Measurements from ENCODE around the gene CYP20A1.
"Not testable (repeated sequence)": the region's sequence is repeated elsewhere in the genome, so short reads cannot be mapped to it uniquely, and the experiment has no call there.

The CYP20A1 gene

GRCh38 chr2:203282101-203282500 is 43.3 kb downstream of the CYP20A1 start:
- DNase-seq: no peak

- no peak for DNase-seq
Measured at GRCh38 chr2:203286532-203286931, 47.7 kb downstream of the CYP20A1 start.

GRCh38 chr2:203301667-203302066 is 62.8 kb downstream of the CYP20A1 start:
- no peak for DNase-seq

GRCh38 chr2:203302586-203302985 is 63.8 kb downstream of the CYP20A1 start:
- not testable (repeated sequence) for DNase-seq

DNA sequence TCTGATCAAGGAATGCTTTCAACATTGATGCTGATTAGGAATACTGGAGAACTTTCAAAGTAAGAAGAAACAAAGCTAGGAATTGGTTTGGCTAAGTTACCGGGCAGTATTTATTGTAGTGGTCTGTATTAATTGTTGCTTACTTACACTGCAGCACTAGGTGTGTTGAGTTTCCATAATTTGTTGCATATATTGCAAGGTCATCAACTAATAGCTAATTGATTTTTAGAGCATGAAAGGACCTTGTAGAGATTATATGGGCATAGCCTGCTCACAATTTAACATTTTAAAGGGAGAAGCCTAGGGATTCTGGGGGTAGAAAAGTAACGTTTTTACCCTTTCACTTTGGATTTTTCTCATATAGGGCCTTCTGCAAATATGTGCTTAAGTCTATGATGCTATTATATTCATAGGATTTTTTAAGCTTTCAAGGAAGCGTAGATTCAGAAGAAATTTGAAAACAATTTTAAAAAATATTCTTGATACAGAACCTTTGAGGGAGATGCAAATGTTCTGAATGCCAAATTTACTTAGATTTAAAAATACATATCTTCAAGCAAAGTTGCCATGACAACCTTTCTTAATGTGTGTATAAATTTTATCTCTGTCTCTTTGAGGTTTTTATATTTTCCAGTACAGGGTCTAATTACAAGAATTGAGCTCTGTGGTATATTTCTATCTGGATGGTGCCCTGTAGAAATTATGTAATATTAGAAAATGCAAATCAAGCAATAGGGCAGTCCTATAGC is 72.0 kb downstream of the CYP20A1 start:
- DNase-seq: no peak

DNA sequence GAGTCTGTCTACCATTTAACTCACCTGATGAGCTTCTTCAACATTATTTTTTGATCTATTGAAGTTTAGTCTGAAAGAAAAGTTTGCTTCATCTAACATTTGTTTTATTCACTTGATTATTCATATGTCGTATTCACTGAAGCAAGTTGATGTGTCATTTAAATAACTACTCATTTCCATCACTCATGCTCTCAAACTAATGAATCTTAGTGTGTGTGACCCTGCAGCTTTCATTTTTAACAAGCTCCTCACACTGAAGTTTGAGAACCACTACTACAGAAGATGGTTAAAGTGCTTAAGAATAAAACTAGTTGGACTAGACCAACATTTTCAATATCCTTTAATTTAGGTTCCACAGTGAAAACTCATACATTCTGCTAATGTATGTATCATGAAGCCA is 87.5 kb downstream of the CYP20A1 start:
- no peak for DNase-seq

GRCh38 chr2:203327582-203327900 is 88.7 kb downstream of the CYP20A1 start:
- DNase-seq: no peak

DNA sequence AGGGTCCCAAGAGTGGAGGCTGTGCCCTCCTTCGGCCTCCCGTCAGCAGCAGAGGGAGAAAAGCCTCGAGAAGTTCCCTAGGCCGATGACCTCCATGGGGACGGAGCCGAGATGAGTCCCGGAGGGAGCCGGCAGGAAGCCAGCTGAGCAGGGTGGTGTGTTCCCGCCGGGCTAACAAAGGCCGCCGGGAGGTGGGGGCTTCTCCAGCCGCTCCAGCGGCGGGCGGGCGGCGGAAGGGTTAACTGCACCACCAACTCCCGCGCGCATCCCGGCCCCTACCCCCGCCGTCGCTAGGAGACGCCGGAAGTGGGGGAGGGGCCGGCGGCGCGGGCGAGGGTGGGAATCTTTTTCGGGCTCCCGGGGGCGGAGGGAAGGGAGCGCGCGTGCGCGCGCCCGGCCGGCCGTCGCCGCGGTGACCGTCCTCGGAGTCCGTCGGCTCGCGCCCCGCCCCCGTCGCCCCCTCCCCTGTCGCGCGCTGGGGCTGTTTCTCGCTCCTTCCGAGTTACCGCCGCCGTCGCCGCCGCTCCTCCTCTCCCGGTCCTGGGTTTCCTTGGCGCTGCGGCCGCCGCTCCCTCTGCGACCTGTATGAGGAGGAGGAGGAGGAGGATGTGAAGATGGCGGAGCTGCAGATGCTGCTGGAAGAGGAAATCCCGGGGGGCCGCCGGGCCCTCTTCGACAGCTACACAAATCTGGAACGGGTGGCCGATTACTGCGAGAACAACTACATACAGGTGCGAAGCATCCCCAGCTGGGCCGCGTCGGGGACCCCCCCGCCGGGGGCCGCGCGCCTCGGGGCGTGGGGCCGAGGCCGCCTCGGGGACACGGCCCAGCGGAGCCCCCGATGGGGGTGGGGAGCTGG is 89.3 kb downstream of the CYP20A1 start, which contains the start of gene ABI2:
Gene ABI2, plus strand, starts transcription at position 494 of the 859 bp plus-strand sequence. Its CDS starts 121 bp downstream, at position 615.
- peak; percentile 85 for DNase-seq

GRCh38 chr2:203328760-203329540 is 90.1 kb downstream of the CYP20A1 start:
- peak; percentile 17 for DNase-seq

- DNase-seq: peak; percentile 45
Measured at GRCh38 chr2:203330434-203330833, 91.6 kb downstream of the CYP20A1 start.

DNA sequence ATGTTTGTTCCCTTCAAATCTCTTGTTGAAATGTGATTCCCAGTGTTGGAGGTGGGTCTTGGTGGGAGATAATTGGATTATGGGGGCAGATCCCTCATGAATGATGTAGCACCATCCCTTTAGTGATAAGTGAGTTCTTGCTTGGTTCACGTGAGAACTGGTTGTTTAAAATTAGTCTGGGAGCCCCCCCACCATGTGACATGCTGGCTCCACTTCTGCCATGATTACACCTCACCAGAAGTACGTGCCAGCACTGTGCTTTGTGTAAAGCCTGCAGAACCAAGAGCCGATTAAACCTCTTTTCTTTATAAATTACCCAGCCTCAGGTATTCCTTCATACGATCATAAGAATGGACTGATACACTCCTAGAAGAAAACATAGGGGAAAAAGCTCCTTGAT is 99.5 kb downstream of the CYP20A1 start:
- no peak for DNase-seq

GRCh38 chr2:203340791-203341487 is 102.1 kb downstream of the CYP20A1 start:
- peak; percentile 63 for DNase-seq

DNA sequence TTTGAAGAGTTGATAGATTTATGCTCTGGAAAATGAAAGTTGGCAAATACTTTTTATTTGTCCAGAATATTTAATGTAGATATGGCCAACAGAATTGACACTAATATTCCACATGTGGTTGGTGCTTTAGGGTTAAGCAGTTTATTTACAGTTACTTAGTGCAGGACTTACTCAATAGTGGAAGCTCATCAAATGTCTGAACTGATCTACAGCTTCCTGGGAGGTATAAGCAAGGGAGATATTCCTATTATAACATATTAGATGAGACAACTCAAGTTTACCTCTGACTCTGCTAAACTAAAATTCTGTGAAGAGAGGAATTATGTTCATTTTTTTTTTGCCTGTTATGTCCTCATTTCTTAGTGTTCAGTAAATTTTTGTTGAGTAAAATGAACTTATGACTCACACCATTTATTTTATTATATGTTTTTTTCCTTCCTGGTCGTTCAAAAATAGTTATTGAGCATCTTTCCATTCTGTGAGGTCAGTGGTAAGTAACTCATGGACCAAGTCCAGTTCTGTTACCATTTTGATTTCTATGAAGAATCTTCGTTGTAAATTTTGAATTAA is 103.0 kb downstream of the CYP20A1 start:
- no peak for DNase-seq

- not testable (repeated sequence) for DNase-seq
Measured at GRCh38 chr2:203342374-203342773, 103.6 kb downstream of the CYP20A1 start.

DNA sequence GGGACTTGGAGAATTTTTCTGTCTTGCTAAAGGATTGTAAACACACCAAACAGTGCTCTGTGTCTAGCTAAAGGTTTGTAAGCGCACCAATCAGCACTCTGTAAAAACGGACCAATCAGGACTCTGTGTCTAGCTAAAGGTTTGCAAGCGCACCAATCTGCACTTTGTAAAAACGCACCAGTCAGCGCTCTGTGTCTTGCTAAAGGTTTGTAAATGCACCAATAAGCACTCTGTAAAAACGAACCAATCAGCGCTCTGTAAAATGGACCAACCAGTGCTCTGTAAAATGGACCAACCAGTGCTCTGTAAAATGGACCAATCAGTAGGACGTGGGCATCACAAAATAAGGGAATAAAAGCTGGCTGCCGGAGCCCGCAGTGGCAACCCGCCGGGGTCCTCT is 105.8 kb downstream of the CYP20A1 start:
- DNase-seq: no peak

DNA sequence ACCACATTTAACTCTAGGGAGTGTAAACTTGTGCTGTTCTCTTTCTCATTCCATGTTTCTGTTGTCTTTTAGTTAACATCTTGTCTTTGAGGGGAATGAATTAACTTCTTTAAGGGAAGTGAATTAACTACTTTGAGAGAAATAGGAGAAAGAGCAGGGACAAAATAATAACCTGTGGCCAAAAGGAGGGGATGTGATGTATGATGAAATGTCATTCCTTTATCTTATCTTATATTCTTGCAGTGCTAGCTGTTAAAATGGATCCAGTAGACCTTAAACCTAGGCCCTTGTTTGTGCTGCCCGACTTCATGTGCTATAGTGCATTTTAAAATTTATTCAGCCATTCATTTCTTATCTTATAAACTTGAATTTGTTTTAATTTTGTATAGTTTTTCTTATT is 107.8 kb downstream of the CYP20A1 start:
- no peak for DNase-seq

- DNase-seq: no peak
Measured at GRCh38 chr2:203347375-203347774, 108.6 kb downstream of the CYP20A1 start.

DNA sequence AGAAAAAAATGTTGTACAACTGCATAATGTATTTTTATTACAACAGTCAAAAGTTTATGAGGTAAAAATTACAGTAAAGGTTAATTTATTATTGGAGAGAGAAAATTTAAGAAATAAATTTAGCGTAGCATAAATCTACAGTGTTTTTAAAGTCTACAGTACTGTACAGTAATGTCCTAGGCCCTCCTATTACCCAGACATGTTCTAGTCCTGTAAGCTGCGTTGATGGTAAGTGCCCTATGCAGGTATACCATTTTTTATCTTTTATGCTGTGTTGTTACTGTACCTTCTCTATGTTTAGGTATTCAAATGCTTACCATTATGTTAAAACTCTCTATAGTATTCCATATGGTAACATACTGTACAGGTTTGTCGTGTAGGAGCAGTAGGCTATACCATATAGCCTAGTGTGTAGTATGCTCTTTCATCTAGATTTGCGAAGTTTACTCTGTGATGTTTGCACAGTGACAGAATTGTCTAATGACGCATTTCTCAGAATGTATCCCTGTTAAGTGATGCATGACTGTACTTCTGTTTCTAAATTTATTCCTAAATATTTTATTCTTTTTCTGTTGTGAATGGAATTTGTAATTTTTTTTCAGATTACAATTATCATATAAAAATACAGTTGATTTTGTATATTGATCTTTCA is 113.9 kb downstream of the CYP20A1 start:
- DNase-seq: no peak

GRCh38 chr2:203354966-203355365 is 116.1 kb downstream of the CYP20A1 start:
- no peak for DNase-seq

Measured in fibroblast of upper back skin (primary cell).